Neuron (in vitro differentiated cells): ENCODE results near the gene SLC5A2.
A peak's percentile ranks its signal among the peaks of the same experiment; 100 is the strongest.
"Not testable (repeated sequence)": the region's sequence is repeated elsewhere in the genome, so short reads cannot be mapped to it uniquely, and the experiment has no call there.

Source experiments
- H2AFZ ChIP-seq: one replicate; pipeline ENCODE4 v1.6.1; 2013; ENCODE audit warnings: low read depth, mild to moderate bottlenecking, inconsistent platforms, low read length, moderate library complexity
- H3K27me3 ChIP-seq: one replicate; pipeline ENCODE4 v1.6.1; 2013; ENCODE audit warnings: low read length; ENCODE audit not compliant: insufficient read depth
- H3K36me3 ChIP-seq: one replicate; pipeline ENCODE4 v1.6.1; 2013; ENCODE audit warnings: low read length; ENCODE audit not compliant: insufficient read depth
- H3K4me1 ChIP-seq: one replicate; pipeline ENCODE4 v1.6.1; 2013; ENCODE audit warnings: low read length; ENCODE audit not compliant: insufficient read depth
- H3K4me3 ChIP-seq: 2 replicates; pipeline ENCODE4 v1.5.1; 2013; ENCODE audit warnings: mild to moderate bottlenecking, low read length, moderate library complexity
- H3K9me3 ChIP-seq: one replicate; pipeline ENCODE4 v1.6.1; 2013; ENCODE audit warnings: low read length

SLC5A2 gene

GRCh38 chr16:31537362-31538242 lies 54.7 kb downstream of the SLC5A2 start:
- peak overlapping the region; percentile 27 for H3K4me3 ChIP-seq
- peaks cover 7% of the 10 kb centered on the region for H3K9me3 ChIP-seq
- H3K36me3 ChIP-seq: no peaks in the 10 kb centered on the region
- peaks cover 19% of the 10 kb centered on the region for H3K27me3 ChIP-seq
- no peaks in the 10 kb centered on the region for H3K4me1 ChIP-seq
- H2AFZ ChIP-seq: no peak overlapping the region

GRCh38 chr16:31538243-31538598 lies 55.3 kb downstream of the SLC5A2 start:
- H3K9me3 ChIP-seq, H3K4me3 ChIP-seq, H2AFZ ChIP-seq, H3K36me3 ChIP-seq, H3K4me1 ChIP-seq: not testable (repeated sequence)
- peaks cover 19% of the 10 kb centered on the region for H3K27me3 ChIP-seq

GRCh38 chr16:31539762-31540161 lies 56.8 kb downstream of the SLC5A2 start:
- H3K36me3 ChIP-seq, H3K4me3 ChIP-seq, H2AFZ ChIP-seq, H3K4me1 ChIP-seq: not testable (repeated sequence)
- Histone ChIP-seq H3K27me3 (peaks cover 19% of the 10 kb centered on the region), H3K9me3 (peaks cover 10% of the 10 kb centered on the region)
